Activated B cell treated with CpG ODN at 0.5 μM for 24 hours (primary cell): ENCODE measurements around the gene TTC8. TPM values are rescaled to one million over a fixed set of nuclear protein-coding genes. Genes with fewer than 3 reads are reported as not detected.

ENCODE experiments used
- ATAC-seq: fragments of 200-7000 bp; cut with Tn5 transposase; one replicate; pipeline ENCODE4 v1.10.0; 2021; ENCODE audit warnings: low read depth, mild to moderate bottlenecking, moderate library complexity
- CTCF ChIA-PET: fragments of 350-600 bp; sonication (Branson Sonifier 250); formaldehyde crosslinking; loops from one replicate; lab custom pipeline; 2021; ENCODE audit warnings: antibody characterized with exemption; lab: Charles Lee
- POLR2A ChIA-PET: fragments of 350-600 bp; sonication (Branson Sonifier 250); formaldehyde crosslinking; loops from one replicate; lab custom pipeline; 2021; ENCODE audit warnings: antibody characterized with exemption; lab: Charles Lee
- DNase-seq: peaks from one replicate; pipeline ENCODE4 v3.0.0; 2022
- H3K27ac Mint-ChIP-seq: one replicate; pipeline ENCODE4 v1.8.0; 2020; ENCODE audit warnings: mixed read lengths
- H3K27me3 Mint-ChIP-seq: one replicate; pipeline ENCODE4 v1.8.0; 2021; ENCODE audit warnings: mixed read lengths
- H3K36me3 Mint-ChIP-seq: one replicate; pipeline ENCODE4 v1.8.0; 2021; ENCODE audit warnings: low read depth, mixed read lengths
- H3K4me1 Mint-ChIP-seq: one replicate; pipeline ENCODE4 v1.8.0; 2021; ENCODE audit warnings: mixed read lengths
- H3K4me3 Mint-ChIP-seq: one replicate; pipeline ENCODE4 v1.8.0; 2020; ENCODE audit warnings: mild to moderate bottlenecking, mixed read lengths
- H3K9me3 Mint-ChIP-seq: one replicate; pipeline ENCODE4 v1.8.0; 2020; ENCODE audit warnings: mixed read lengths
- CTCF ChIP-seq: fragments of 200-600 bp; IDR thresholded peaks from one replicate; pipeline ENCODE4 v1.8.0; 2022; ENCODE audit warnings: antibody characterized with exemption, mild to moderate bottlenecking
- intact Hi-C: fragments of 100-400 bp; cut with micrococcal nuclease; formaldehyde crosslinking; loops from one replicate; pipeline ENCODE4 v1.15.1; 2024
- total RNA-seq: library from RNA; stranded (reverse); gene quantifications from 2 replicates; pipeline ENCODE4 v1.2.3, GENCODE V29; 2022

The TTC8 gene
- total RNA-seq, 1 donor from 2014 or later: 4.8 TPM

DNA sequence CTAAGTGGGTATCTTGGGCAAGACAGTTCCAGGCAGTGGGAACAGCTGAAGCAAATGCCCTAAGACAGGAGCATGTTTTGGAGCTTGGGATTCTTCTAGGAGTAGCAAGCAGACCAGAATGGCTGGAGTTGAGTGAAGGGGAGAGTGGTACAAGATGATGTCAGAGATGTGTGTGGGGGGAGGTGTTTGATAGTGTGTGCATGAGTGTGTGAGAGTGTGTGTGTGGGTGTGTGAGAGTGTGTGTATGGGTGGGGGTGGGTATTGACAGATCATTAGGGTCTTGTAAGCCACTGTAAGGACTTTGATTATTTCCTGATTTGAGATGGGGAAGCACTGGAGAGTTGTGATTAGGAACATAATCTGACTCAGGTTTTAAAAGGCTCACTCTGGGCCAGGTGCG lies 78.4 kb downstream of the TTC8 start:
- H3K4me1 Mint-ChIP-seq: no peaks in the 10 kb centered on the region
- ATAC-seq (no peak), DNase-seq (no peak)
- no peak for TF ChIP-seq CTCF
- no peak overlapping the region for H3K27ac Mint-ChIP-seq
- peaks cover 10% of the 10 kb centered on the region for H3K27me3 Mint-ChIP-seq
- H3K4me3 Mint-ChIP-seq: no peak overlapping the region
- no peaks in the 10 kb centered on the region for H3K36me3 Mint-ChIP-seq
- H3K9me3 Mint-ChIP-seq: peaks cover 7% of the 10 kb centered on the region
- intact Hi-C loops: no loop called here
- POLR2A ChIA-PET: no interaction called here
- CTCF ChIA-PET: no interaction called here

DNA sequence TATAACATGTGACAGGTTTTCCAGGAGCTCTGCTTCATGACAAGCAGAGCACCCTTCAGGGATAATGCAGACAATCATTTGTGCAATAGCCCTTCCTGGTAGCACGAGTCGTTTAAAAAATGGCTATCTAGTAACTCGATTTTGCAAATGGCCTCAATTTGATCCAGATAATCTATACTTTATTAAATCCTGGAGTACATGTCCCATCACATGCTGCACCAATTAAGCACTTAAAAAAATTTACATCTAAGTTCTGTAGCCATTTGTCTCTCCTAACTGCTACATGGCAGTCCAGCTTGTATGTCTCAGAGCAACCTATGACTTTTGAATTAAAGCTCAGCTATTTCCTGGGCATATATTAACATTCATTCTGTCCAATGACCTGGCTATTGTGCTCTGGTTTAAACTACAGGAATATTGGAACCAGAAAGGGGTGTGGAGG lies 79.8 kb downstream of the TTC8 start:
- Mint-ChIP-seq H3K9me3 (peaks cover 9% of the 10 kb centered on the region), H3K36me3 (no peaks in the 10 kb centered on the region), H3K4me1 (no peaks in the 10 kb centered on the region), H3K27me3 (peaks cover 10% of the 10 kb centered on the region), H3K4me3 (no peak overlapping the region), H3K27ac (no peak overlapping the region)
- ATAC-seq (no peak), DNase-seq (no peak)
- POLR2A ChIA-PET: no interaction called here
- TF ChIP-seq CTCF: no peak
- CTCF ChIA-PET: no interaction called here
- intact Hi-C loops: no loop called here

- Mint-ChIP-seq H3K4me3 (no peak overlapping the region), H3K36me3 (no peaks in the 10 kb centered on the region), H3K27me3 (peaks cover 10% of the 10 kb centered on the region), H3K27ac (no peak overlapping the region), H3K9me3 (peaks cover 9% of the 10 kb centered on the region), H3K4me1 (no peaks in the 10 kb centered on the region)
- ChIA-PET POLR2A (no interaction called here), CTCF (no interaction called here)
- ATAC-seq (no peak), DNase-seq (no peak)
- no peak for TF ChIP-seq CTCF
- intact Hi-C loops: no loop called here
Measured at GRCh38 chr14:88904864-88905263, 80.4 kb downstream of the TTC8 start.

DNA sequence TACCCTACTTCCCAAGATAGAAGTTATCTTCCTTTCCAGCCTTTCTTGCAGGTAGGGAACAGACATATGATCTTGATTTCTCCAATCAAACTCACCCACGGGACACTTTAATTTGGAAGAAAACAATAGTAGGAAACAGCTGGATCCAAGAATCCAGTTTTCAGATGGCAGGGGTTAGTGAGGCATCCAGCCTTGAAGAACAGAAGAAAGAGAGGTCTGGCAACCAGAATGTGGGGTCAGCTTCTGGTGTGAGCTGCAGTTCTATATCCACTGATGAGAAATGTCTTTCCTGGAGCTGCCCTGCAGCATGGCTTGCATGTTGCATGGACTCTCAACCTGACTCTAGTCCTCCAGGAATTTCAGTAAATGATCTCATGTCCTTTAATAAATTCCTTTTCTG lies 83.8 kb downstream of the TTC8 start:
- Mint-ChIP-seq H3K9me3 (peaks cover 9% of the 10 kb centered on the region), H3K36me3 (no peaks in the 10 kb centered on the region), H3K4me3 (no peak overlapping the region), H3K27me3 (no peaks in the 10 kb centered on the region), H3K27ac (no peak overlapping the region), H3K4me1 (no peaks in the 10 kb centered on the region)
- TF ChIP-seq CTCF: no peak
- intact Hi-C loops: no loop called here
- DNase-seq (no peak), ATAC-seq (no peak)
- CTCF ChIA-PET: no interaction called here
- POLR2A ChIA-PET: no interaction called here

DNA sequence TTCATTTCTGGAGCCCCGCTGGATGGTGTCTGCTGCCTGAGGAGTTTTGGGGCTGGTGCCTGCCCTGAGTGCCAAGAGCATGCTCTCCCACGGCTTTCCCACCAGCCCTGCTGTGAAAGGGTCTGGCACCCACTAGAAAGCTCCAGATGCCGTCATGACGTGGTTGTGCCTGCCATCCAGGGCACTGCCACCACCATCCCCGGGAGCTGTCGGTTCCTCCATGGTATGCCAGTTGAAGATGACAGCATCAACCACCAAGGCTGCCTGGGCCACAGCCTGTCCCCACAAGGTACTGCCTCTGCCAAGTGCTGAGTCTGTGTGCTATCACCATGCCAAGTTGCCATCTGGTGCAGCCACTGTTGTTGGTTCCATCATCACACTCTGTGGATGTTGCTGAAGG lies 85.9 kb downstream of the TTC8 start:
- no peaks in the 10 kb centered on the region for H3K27me3 Mint-ChIP-seq
- intact Hi-C loops: no loop called here
- DNase-seq: no peak
- no peak for ATAC-seq
- ChIA-PET CTCF (no interaction called here), POLR2A (no interaction called here)
- no peak for TF ChIP-seq CTCF
- H3K36me3 Mint-ChIP-seq: no peaks in the 10 kb centered on the region
- no peak overlapping the region for H3K27ac Mint-ChIP-seq
- H3K4me1 Mint-ChIP-seq: no peaks in the 10 kb centered on the region
- H3K9me3 Mint-ChIP-seq: peaks cover 9% of the 10 kb centered on the region
- H3K4me3 Mint-ChIP-seq: no peak overlapping the region
